ENCODE measurements around the gene SETBP1.
"Not testable (repeated sequence)": the region's sequence is repeated elsewhere in the genome, so short reads cannot be mapped to it uniquely, and the experiment has no call there.

SETBP1 gene

GRCh38 chr18:44708451-44709083 is 27.9 kb downstream of the SETBP1 start:
- DNase-seq = no peak

DNA sequence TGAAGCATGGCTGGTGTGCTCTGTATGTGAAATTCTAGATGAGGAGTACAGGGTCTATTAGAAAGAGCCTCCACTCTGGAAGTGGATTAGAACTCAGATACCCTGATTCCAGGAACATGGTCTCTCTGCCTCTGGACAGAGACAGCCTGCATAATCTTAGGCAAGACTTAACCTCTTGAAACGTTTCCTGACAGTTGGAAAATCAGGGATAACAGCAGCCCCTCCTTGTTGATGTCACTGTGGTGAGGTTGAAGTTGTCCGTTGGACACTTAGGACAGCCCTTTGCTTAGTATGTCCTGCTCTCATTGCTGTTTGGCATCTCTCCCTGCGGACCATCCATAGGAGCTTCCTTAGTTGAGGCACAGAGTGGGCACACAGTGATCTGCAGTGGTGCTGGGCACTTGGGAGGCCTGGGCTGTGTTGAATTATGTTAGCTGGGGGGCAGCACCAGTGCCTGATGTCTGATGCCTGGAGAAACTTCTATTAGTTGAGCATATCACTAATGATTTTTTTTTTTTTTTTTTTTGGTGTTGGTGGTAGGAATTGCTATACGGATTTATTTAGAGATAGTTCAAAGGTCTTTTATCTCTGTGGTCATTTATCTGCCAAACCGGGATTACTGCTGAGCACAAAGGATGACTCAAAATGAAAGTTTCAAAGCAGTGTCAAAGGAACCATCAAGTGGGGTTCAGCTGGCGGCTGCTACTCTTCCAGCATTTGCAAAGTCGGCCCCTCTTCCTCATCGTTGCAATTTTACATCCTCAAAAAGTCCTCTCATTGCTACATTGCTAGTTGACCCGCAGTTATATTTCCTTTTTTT is 28.8 kb downstream of the SETBP1 start:
- DNase-seq = no peak

DNA sequence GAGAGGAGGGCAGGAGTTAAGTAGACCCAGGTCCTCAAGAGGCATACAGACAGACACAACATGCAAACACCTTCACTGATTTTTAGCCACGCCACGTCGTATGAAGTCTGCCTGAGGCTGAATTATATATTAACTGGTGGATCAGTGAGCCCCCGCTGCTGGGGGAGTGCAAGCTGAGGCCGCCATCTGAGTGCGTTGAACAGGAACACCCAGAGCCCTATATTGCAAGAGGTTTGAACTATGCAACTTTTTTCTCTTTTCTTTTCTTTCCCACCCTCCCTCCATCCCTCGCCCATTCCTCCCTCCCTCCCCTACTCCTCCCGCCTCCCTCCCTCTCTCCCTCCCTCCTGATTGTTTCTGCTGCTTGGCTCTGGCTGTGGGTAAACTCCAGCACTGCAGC is 30.2 kb downstream of the SETBP1 start:
- DNase-seq = no peak

DNA sequence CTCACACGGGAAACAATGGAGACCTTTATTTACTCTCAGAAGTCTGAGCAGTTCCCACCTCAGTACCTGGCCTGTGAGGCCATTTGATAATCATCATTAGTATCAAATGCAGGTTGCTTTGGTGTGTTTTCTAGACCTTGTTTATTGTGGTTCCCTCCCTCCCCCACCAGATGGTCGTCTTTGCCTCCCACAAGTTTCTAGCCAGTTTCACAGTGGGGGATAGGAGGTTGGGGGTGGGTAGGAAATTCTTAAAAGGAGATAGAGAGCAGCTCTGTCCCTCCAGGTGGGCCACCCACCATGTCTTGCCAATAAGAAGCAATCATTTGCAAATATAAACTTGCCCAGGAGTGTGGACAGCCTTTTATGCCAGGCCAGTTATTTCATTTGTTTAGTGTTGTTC is 31.3 kb downstream of the SETBP1 start:
- no peak for DNase-seq

DNA sequence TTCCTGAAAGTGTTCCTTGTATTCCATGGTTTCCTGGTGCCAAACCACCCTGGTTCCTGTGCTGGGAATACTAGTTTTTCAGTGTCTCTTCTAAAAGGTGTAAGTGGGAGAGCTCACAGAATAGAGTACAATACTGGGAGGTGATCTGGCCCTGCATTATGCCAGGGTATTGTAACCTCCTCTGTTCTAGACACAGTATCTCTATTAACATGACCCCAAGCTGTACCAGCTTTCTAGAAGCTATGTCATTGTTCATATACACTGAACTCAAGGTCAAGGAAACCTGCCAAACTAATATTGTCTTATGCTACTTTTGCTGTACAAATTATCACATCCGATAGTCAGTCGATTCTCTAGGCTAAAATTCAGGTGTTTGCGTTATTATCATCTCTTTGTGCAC is 32.7 kb downstream of the SETBP1 start:
- no peak for DNase-seq

DNA sequence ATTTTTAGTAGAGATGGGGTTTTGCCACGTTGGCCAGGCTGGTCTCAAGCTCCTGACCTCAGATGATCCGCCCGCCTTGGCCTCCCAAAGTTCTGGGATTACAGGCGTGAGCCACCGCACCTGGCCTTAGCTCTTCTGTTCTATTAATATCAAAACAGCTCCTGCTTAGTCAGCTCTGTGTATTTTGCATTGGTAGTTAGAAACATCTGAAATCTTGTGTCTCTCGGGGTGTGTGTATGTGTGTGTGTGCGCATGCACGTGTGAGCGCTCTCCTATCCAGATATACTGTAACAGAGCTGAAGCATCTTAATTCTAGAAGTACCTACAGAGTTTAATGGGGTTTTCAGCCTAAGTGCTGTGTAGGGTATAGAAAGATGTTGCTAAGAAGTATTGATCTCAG is 33.7 kb downstream of the SETBP1 start:
- DNase-seq = no peak

GRCh38 chr18:44715245-44715644 is 34.6 kb downstream of the SETBP1 start:
- DNase-seq = no peak

DNA sequence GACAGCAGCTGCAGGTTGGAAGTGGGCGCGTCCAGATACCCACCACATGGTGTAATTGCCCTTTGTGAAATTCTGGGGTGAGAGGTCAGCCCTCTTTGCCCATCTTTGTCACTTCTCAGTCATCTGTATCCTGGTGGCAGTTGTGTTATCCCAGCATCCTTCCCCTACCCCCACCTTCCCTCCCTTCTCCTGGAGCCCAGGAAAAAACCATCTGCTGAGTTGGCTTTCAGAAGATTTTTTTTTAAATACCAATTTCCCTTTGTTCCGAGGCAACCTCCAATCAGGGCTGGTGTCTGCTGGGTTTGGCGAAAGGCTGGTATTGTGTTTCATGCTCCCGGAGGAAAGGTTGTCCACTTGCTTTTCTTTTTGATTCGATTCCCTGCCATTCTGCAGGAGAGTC is 35.2 kb downstream of the SETBP1 start:
- no peak for DNase-seq

DNA sequence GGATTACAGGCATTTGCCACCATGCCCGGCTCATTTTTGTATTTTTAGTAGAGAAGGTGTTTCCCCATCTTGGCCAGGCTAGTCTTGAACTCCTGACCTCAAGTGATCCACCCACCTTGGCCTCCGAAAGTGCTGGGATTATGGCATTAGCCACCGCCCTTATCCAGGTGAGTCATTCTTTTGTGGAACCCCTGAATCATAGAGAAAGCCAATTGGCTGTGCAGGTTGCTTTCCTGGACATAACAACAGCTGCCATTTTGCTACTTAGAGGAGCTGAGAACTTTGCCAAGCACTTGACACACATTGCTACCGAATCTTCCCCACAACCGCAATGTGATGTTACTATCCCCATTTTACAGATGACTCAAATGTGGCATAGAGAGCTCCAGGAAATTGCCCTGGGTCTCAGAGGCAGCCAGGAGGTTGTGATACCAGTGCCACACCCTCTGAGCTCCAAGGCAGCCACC is 36.0 kb downstream of the SETBP1 start:
- no peak for DNase-seq

DNA sequence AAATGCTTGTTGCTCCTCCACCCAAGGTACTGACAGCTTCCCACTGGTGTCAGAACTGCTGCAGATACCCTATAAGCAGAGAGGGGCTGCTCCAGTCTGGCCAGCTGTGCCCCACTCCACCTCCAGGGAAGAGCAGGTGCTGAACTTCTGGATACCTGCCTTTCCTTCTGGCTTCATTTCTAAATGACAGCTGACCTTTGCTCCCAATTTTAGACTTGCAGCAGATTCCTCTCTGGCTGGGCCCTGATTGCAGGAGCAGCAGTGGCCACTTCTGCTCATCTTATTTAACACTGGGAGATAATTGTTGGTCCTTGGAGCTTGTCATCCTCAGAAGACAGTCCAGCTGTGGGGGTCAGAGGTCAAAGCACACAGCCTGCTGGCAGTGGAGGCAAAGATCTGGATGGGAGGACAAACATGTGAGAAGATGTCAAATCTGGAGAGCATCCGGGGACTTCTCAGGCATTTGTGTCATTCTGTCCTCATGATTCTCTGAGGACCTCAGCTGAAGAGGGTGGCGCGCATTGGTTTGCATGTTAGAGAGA is 38.9 kb downstream of the SETBP1 start:
- DNase-seq = no peak

GRCh38 chr18:44721748-44722147 is 41.1 kb downstream of the SETBP1 start:
- not testable (repeated sequence) for DNase-seq

GRCh38 chr18:44723411-44723810 is 42.7 kb downstream of the SETBP1 start:
- no peak for DNase-seq

GRCh38 chr18:44724105-44724778 is 43.6 kb downstream of the SETBP1 start:
- DNase-seq = no peak

GRCh38 chr18:44725300-44726058 is 44.8 kb downstream of the SETBP1 start:
- DNase-seq = no peak

- DNase-seq = no peak
Observed at GRCh38 chr18:44726059-44726421, 45.4 kb downstream of the SETBP1 start.

- DNase-seq = no peak
Observed at GRCh38 chr18:44727291-44727690, 46.6 kb downstream of the SETBP1 start.

DNA sequence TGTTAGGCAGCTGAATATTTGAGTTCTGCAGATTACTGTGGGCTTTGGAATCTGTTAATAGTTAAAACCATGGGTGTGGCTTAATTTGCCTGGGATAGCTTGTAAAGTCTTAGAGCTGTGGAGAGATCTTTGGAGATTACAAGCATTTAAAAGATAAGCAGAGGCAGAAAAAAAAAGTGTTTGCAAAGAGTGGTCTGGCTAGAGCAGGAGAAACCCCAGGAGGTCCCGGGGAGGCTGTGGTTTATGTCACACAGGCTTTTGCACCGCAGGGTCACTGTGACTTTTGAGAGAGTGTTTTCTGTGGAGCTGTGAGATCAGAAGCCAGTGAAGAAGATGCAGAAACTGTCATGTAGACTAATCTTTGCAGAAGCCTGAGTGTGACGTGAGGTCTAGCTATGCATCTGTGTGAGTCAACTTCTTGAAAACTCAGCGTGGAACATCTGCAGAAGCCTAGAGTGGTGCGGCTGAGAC is 49.0 kb downstream of the SETBP1 start:
- DNase-seq = peak; percentile 13

DNA sequence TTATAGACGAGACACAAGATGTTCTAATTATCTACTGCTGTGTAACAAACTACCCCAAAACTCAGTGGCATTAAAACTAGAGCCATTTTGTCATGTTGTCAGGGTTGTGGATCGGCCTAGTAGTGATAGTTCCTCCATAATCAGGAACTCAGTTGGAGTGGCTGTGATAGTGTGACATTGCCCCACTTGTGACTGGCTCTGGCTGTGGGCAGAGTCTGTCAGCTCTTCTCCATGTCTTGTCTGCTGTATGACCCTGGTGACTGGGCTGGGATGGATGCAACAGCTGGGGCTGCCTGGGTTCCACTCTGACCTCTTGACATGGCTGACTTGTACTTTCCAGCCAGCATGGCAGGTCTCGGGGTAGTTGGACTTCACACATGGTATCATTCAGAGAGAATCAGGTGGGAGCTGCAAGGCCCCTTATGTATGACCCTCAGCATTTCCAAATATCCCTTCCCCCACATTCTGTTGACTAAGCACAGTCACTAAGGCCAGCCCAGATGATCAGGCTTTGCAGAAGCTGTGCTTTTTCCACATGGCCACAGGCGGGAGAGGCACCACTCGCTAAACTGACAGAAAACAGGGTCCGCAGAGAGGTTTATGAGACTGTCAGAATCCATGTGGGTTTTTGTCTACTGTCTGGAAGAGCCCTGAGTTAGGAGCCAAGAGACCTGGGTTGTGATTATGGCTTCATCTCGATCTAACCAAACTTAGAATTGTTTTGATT is 50.3 kb downstream of the SETBP1 start:
- no peak for DNase-seq

DNA sequence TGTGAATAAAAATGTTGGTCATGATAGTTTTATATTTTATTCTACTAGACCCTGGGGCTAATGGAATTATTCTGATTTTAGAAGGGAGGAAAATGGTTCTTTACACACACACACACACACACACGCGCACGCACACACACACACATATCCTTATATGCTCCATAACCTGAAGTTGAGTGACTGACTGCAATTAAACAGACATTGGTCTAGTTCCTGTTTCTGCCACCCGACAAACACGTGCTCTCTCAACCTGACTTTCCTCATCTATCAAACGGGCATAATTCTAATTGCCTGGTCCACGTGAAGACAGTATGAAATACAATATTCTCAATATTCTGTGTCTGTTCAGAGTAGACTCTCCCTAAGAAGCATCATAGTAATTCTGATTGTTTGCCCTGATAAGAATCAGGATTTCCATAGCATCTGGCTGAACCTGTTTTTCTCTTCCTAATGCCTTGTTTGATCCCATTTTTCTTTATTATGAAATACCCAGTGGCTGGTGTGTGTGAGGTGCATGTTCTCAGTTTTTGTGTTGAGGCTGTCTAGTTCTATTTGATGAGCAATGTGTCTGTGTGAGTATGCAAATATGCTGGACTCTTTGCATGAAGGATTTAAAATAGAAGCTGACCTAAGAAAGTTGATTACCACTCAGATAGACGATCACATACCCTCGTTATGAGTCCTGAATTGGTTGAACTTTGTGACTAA is 51.0 kb downstream of the SETBP1 start:
- no peak for DNase-seq

DNA sequence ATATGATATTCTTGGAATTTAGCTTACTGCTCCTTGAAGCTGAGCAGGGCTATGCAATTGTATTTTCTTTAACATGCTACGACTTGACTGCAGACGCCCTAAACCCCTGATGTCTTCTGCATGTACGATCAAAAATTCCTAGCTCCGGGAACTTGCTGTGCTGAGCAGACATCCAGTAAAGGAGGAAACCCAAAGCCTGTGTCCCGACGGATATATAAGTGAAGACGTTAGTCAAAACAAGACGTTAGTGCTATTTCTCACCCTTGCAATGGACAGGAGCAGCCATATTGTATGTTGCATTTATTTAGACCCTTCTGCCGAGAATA is 51.5 kb downstream of the SETBP1 start:
- DNase-seq = no peak

GRCh38 chr18:44732599-44732998 is 51.9 kb downstream of the SETBP1 start:
- DNase-seq = no peak

All from HCEC 1CT (cell line).